ENCODE data around the gene LCAT.

- TF ChIP-seq CTCF (IDR thresholded peaks at IDR 0.05) = no peak
- no peak for TF ChIP-seq POLR2A (IDR thresholded peaks at IDR 0.05)
Measured at GRCh38 chr16:67957622-67958021, 13.7 kb upstream of the LCAT start.
